NK-92 (cell line): ENCODE results near the gene EP400.
"Not testable (repeated sequence)": the region's sequence is repeated elsewhere in the genome, so short reads cannot be mapped to it uniquely, and the experiment has no call there.

ENCODE experiments used
- DNase-seq: peaks from one replicate; lab custom pipeline; 2025; ENCODE audit not compliant: unreplicated experiment; lab: John Stamatoyannopoulos, UW

The EP400 gene

DNA sequence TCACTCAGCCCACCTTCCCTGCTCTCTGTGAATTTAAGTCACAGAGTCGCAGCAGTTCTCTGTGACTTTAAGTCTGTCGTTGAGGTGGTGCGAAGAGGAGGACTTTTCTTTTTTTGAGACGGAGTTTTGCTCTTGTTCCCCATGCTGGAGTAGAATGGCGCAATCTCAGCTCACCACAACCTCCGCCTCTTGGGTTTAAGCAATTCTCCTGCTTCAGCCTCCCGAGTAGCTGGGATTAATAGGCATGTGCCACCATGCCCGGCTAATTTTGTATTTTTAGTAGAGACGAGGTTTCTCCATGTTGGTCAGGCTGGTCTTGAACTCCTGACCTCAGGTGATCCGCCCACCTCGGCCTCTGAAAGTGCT lies 35.8 kb downstream of the EP400 start:
- DNase-seq = not testable (repeated sequence)

DNA sequence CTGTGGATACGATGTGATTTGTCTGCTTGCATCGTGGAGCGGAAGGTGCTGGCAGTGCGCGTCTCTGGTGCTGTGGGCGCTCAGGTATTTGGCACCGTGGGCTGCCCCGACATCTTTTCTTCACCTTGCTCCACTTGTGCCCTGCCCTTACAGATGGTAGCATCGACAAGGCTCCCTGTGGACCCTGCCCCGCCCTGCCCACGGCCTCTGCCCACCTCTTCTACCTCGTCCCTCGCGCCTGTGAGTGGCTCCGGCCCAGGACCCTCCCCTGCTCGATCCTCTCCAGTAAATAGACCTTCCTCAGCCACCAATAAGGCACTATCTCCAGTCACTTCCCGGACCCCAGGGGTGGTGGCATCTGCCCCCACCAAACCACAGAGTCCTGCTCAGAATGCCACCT lies 36.6 kb downstream of the EP400 start:
- no peak for DNase-seq

DNA sequence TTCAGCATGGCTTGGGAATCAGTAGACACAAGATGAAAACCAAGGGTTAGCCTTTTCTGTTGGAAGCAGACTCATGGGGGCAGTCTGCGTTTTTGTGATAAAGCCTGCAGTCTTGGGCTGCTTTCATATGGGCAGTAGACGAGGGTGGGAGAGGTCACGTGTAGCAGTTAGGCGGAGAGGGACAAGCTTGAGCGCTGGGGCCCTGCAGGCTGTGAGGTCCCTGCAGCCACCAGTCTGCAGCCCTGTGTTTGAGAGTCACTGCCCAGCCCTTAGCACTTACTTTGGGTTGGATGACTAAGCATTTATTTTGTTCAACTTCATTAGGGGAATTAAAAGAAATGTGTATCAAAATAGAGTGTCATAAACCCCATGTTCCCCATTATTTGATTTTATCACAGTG lies 37.2 kb downstream of the EP400 start:
- DNase-seq = no peak

DNA sequence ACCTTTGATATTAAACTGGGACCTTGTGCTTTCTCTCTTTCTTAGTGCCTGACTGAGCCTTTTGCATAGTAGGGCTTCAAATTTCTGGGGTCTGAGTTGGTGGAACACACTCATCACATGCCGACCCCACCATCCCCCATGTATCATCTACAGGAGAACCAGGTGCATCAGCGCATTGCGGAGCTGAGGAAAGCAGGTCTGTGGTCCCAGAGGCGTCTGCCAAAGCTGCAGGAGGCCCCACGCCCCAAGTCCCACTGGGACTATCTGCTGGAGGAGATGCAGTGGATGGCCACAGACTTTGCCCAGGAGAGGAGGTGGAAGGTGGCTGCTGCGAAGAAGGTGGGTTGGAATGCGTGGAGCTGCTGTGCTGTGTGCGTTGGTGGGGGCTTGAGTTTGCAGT lies 37.8 kb downstream of the EP400 start:
- DNase-seq = no peak

DNA sequence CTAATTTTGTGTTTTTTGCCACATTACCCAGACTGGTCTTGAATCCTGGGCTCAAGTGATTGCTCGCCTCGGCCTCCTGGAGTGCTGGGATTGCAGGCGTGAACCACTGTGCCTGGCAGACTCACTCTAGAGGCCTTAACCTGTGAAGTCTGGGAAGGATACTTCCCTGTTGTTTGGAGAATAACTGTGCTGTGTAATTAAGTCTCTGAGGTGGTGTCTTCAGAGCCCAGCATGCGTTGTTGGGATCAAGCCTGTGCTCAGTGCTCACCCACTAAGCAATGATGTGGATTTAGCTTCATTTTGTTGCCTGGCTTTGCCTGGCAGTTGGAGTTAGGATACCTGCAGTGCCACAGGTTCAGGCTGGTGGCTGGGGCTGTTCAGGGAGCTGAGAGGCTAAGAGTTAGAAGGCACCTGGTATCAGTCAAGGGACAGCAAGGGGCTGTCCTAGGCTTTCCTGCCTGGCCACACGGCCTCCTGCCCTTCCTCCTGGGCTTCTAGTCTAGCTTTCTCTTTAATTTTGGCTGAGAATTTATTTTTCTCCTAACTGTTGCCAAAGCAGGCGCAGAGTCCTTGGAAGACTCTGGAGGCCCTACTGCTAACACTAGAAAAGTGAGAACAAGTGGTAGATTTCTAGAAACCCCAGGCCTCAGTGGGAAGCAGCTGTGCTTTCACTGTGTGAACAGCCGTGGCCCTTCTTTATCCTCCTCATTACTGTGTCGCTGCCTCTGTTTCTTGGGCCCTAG lies 38.5 kb downstream of the EP400 start:
- DNase-seq = no peak

DNA sequence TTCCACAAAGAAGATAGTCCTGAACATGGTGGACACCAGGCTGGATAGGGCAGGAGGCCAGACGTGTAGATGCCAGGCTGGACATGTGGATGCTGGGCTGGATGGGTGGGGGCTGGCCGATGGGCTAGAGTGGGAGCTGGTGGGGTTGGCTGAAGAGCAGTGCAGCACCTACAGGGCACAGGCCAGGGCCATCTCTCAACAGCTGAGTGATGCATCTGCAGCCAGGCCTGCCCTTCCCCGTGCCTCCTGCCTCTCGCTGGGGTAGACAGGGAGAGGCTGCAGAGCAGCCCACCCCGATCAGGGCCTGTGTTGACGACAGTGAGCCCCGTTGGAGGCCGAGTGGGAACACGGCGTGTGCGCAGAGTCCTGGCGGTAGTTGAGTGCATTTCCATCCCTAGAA lies 39.3 kb downstream of the EP400 start:
- no peak for DNase-seq

DNA sequence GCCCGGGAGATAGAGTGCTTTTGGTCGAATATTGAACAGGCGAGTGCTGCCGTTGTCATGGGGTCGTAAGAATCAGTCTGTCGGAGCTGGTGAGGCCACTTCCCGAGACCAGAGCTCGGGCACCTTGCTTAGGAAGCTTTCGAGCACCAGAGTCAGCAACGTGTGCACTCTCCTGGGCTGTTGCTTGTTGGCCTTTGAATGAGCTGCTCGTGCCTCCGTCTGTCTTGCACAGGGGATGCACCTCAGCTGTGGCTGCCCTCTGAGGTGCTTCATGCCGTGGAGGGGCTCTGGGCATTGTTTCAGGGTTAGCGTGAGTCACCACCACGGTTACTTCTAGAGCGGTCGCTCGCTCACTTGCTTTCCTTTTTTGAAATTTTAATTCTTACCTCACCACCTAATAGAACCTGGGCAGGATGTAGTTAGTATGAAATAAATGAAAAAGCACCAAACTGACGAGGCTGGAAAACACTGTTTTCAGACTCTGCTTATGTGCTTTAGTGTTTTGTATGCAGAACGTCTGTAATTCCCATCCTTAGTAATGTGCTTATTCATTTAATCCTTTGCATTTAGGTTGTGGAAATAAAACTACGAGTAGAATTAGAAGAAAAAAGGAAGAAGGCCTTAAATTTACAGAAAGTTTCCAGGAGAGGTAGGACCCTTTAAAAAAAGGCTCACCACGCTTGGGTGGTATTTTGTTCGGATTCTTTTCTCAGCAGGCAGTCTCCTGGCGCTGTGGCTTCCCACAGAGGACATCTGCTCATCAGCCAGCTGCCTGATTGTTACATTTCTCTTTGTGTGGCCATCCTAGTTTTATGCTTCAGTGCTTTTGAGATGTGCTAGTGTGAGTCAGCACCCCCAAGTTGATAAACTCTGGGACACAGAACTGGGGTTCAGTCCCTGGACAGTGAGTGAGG lies 40.6 kb downstream of the EP400 start:
- DNase-seq = no peak

DNA sequence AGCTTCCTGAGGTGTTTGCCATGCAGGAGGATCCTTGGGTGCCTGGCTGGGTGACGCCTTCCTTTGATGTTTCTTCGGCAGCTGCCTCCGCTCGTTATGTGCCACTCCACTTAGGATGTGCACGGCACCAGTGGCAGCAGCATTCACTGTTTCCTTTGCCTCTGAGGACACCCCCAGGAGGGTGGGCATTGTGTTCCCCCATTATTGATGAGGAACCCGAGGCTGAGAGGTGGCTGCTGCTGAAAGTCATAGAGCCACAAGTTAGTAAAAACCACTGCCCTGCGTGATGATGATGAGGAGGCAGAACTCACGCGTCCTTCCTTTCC lies 41.2 kb downstream of the EP400 start:
- DNase-seq = no peak

DNA sequence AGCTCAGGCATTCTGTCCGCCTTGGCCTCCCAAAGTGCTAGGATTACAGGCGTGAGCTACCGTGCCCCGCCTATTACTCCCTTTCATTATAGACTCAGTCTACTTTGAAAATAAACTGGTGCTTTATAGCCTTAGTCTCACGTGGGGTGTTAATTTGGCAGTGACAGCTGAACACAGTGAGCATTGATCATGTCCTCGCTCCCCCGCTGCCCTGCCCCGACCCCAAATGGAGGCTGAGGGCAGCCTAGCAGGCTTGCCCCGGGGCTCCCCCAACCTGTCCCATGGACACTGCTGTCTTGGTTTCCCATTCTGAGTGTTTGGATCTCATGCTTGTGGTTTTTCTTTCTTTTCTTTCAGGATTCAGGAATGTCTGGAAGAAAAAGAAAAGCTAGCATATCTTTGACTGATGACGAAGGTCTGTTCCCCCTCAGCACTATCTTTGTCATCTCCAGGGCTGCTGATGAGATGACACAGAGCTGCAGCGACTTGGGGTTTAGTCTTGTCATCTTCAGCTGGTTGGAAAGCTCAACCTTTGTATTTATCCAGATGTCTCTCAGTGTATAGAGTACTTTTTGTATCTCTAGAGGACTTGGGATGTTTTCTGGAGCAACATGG lies 42.2 kb downstream of the EP400 start:
- no peak for DNase-seq

DNA sequence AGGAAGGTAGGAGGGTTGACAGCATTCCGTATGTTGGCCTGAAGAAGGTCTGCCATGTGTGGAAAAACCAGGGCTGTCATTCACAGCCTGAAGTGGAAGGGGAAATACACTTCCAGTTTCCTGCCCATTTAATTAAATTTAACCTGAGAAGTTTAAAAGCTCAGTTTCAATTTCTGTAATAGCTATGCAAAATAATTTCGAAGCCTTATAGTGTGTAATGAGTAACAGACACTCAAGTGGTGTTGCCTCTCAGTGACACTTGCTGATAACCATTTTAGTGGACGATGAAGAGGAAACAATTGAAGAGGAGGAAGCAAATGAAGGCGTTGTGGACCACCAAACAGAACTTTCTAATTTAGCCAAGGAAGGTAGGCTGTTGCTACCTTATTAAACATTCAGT lies 44.8 kb downstream of the EP400 start:
- no peak for DNase-seq

DNA sequence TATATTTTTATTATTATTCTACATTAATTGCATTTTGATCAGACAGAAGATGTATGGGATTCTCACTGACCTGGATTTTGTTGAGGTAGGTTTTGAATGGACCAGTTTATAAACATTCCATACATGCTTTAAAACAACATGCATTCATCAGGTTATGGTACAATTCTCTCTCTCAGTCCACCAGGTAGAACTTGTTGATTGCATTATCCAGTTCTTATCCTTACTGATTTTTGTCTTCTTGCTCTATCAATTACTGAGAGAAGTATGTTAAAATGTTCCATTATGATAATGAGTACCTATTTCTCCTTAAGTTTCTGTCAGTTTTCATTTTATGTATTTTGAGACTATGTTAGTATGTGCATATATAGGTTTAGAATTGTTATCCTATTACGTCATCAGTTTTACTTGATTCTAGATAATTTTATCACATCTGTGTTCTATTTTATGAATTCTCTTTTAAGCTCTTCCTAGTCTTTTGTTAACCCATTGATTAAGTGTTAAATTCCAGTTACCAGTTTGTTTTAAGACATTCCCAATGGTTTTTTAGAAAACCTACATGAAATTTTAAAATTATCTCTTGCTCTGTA lies 50.6 kb downstream of the EP400 start:
- no peak for DNase-seq

DNA sequence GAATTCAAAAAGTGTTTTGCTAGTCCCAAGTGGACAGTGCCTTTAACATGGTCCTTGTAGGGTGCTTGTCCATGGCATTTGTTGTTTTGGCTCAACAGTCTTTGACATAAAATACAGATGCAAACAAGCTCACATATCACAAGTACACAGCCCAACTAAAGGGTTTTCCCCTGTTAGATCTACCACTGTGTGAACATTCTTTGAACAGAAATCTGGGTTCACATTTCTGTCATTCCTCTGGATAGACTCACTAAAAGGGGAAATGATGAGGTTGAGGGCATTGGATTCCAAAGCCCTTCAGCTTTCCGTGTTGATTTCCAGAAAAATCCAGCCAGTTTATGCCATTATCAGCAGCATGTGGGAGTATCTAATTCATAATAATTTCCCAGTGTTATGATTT lies 54.1 kb downstream of the EP400 start:
- DNase-seq = no peak

DNA sequence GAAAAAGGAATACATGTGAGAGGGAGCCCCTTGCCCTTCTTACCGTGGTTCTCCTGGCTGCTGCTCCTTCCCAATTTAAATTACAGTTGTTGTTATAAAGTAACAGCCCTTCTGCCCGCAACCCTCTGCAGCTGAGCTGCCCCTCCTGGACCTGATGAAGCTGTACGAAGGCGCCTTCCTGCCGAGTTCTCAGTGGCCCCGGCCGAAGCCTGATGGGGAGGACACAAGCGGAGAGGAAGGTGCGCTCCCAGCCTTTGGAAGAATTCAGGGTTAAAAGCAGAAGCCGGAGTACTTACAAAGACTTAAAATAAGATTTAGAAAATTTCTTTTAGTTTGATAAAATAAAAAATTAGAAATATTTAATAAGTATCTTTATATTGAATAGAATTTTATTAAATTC lies 55.2 kb downstream of the EP400 start:
- DNase-seq = no peak

DNA sequence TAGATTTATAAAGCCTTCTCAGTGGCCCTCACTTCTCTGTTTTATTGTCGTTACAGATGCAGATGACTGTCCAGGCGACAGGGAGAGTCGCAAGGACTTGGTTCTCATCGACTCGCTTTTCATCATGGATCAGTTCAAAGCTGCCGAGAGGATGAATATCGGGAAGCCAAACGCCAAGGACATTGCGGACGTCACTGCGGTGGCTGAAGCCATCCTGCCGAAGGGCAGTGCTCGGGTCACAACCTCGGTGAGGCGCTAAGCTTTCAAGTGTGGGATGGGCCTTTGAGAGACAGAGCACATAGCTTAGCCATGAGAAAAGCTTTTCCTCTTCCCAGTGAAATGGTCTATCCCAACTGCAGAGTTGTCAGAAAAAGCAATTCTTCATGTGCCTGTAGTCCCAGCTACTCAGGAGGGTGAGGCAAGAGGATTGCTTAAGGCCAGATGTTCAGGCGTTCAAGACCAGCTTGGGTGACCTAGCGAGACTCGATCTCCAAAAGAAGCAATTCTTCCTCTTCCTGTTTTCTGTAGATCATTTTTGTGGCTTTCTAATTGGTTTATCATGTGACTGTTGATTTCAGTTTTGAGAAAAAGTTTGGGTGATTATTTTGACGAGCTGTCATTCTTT lies 56.4 kb downstream of the EP400 start:
- no peak for DNase-seq

DNA sequence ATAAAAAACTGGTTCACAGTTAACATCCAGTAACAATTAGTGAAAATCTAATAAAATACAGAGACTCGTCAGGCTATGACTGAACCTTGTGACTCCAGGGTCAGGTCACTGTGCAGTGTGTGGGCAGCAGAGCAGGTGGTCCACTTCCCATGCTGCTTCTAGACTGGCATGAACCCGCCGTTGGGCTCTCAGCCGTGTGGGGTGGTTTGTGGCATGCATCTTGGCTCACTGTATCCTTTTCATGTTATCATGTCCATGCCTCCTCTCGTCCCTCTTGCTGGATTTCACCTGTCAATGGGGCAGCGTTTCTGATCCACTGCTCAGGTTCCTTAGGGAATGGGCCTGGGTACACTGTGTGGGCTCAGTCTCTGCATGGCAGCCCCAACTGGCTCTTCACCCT lies 57.3 kb downstream of the EP400 start:
- no peak for DNase-seq

DNA sequence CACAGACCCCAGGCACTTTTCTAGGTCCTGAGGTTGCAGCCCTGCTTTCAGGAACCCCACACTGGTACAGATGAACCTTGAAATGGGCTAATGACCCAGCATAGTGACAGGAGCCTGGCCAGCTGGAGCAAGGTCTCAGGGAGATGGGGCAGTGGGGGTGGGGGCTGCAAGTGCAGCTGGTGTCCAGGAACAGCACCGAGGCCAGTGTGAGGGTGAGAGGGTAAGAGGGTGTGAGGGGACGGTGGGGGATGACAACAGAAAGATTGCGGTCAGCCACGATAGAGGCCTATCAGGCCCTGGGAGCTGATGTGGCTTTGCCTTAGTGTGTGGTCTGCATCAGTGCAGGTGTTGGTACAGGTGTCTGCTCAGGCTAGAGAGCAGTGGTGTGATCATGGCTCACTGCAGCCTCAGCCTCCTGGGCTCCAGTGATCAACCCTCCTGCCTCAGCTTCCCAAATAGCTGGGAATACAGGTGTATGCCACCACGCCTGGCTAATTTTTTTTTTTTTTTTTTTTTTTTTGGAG lies 59.7 kb downstream of the EP400 start:
- no peak for DNase-seq

DNA sequence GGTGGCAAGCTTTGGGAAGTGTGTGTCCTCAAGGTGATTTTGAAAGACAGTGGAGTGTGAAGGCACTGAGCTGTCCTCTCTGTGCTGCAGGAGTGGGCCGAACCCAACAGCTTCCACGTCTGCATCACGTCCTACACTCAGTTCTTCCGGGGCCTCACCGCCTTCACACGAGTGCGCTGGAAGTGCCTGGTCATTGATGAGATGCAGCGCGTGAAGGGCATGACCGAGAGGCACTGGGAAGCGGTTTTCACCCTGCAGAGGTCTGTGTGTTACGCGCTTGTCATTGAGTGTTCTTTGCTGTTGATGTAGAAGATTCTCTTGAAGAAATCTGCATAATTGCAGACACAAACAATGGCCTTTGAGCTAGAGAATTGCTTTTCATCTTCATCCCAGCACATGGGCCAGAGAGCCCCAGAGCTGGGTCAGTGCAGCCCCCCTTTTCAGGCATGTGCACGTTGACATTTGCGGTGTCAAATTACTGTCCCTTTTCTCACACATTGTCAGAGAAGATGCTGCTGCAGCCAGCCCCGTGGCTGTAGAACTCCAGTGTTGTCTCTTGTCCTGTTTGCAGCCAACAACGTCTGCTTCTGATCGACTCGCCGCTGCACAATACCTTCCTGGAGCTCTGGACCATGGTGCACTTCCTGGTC lies 63.3 kb downstream of the EP400 start:
- no peak for DNase-seq

DNA sequence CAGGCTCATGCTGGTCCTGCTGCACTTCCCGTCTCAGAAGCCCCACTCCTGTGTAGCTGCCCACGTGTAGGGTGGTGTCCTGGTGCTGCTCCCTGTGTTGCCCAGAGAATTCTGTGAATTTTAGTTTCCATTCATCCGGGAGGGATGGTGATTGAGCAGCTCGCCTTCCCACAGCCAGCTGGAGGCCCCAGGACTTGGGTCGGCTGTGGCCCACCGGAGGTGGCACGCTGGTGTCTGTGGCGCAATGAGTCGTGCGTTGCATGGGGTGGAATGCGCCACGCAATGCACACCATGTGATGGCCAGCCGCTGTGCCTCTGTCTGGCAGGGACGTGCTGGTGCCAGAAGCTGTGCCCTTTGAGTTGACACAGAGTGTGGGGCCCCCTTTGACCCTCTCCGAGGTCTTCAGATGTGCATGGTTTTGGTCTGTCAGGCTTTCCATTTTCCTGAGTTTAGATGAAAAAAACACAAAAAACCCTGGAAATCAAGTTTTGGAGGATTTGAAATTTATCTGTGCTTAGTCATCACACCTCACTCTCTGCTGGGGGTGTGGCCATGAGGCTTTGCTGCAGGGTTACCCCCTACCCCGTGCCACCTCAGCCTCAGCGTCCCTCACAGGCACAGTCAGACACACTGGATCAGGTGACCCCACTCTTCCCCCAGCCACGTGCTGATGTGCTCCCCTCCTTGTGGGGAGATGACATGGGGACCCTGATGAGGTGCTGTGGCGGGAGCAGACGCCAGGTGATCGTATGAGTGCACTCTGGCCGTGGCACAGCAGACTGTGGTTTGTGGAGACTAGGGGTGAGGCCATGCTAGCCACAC lies 64.6 kb downstream of the EP400 start:
- no peak for DNase-seq

DNA sequence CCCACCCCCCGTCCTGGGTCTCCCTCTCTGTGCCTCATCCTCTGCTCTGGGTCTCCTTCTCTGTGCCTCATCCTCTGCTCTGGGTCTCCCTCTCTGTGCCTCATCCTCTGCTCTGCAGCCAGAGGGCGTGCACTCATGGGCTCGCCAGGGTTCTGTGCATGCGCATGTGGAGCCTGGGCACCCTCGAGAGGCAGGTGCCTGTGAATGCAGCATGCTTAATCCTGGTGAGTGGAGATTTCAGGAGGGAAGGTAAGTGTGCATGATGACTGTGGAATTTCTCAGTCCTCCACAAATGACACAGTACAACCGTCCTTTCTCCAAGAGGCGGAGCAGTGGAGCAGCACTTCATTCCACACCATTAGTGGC lies 65.2 kb downstream of the EP400 start:
- no peak for DNase-seq
